NCI-H1436 (cell line): ENCODE results near the gene RCAN3.
"Not testable (repeated sequence)": the region's sequence is repeated elsewhere in the genome, so short reads cannot be mapped to it uniquely, and the experiment has no call there.

Source experiments
- DNase-seq: peaks from one replicate; lab custom pipeline; 2025; lab: John Stamatoyannopoulos, UW

RCAN3 gene

GRCh38 chr1:24486331-24487065 lies 16.1 kb upstream of the RCAN3 start:
- DNase-seq = no peak

GRCh38 chr1:24487455-24487854 lies 15.2 kb upstream of the RCAN3 start:
- no peak for DNase-seq

GRCh38 chr1:24488159-24488558 lies 14.5 kb upstream of the RCAN3 start:
- DNase-seq = not testable (repeated sequence)

GRCh38 chr1:24489674-24490073 lies 13.0 kb upstream of the RCAN3 start:
- DNase-seq = no peak

- DNase-seq = no peak
Measured at GRCh38 chr1:24490101-24490781, 12.4 kb upstream of the RCAN3 start.

- no peak for DNase-seq
Measured at GRCh38 chr1:24491577-24492360, 10.9 kb upstream of the RCAN3 start.

- DNase-seq = not testable (repeated sequence)
Measured at GRCh38 chr1:24492935-24493334, 9.7 kb upstream of the RCAN3 start.

- no peak for DNase-seq
Measured at GRCh38 chr1:24493785-24494184, 8.9 kb upstream of the RCAN3 start.

GRCh38 chr1:24498589-24498988 lies 4.0 kb upstream of the RCAN3 start:
- DNase-seq = no peak

GRCh38 chr1:24500448-24501048 lies 2.1 kb upstream of the RCAN3 start:
- DNase-seq = no peak

- DNase-seq = no peak
Measured at GRCh38 chr1:24501371-24502064, 1.1 kb upstream of the RCAN3 start.

GRCh38 chr1:24502065-24502708 lies 449 bp upstream of the RCAN3 start:
- DNase-seq = peak; percentile 51

GRCh38 chr1:24503059-24503751 lies 569 bp downstream of the RCAN3 start:
- no peak for DNase-seq

- DNase-seq = no peak
Measured at GRCh38 chr1:24503870-24504523, 1.4 kb downstream of the RCAN3 start.

- DNase-seq = no peak
Measured at GRCh38 chr1:24504560-24504959, 1.9 kb downstream of the RCAN3 start.

GRCh38 chr1:24505816-24506215 lies 3.2 kb downstream of the RCAN3 start:
- no peak for DNase-seq

GRCh38 chr1:24506691-24507381 lies 4.2 kb downstream of the RCAN3 start:
- no peak for DNase-seq

GRCh38 chr1:24507405-24507804 lies 4.8 kb downstream of the RCAN3 start:
- DNase-seq = no peak

- DNase-seq = no peak
Measured at GRCh38 chr1:24508911-24509310, 6.3 kb downstream of the RCAN3 start.

GRCh38 chr1:24513706-24514105 lies 11.1 kb downstream of the RCAN3 start:
- no peak for DNase-seq
